Lower lobe of right lung (tissue), 2 donors: ENCODE data around the gene CADM1. TPM values are rescaled to one million over a fixed set of nuclear protein-coding genes. Genes with fewer than 3 reads are reported as not detected.

Experiments used
- ATAC-seq, 2 donors: fragments of 200-7000 bp; cut with Tn5 transposase; one replicate each; pipeline ENCODE4 v1.9.1; 2020 to 2022; ENCODE audit warnings: mild to moderate bottlenecking in 2 of 2, moderate library complexity in 2 of 2
- DNase-seq: peaks from one replicate; pipeline ENCODE4 v3.0.0-alpha.2; 2020
- H3K27ac ChIP-seq: fragments of 200-600 bp; one replicate; pipeline ENCODE4 v1.8.0; 2022
- H3K27me3 ChIP-seq: fragments of 200-600 bp; one replicate; pipeline ENCODE4 v1.8.0; 2022; ENCODE audit warnings: low read depth
- H3K36me3 ChIP-seq: fragments of 200-600 bp; one replicate; pipeline ENCODE4 v1.8.0; 2022; ENCODE audit warnings: mild to moderate bottlenecking
- H3K4me1 ChIP-seq: fragments of 200-600 bp; one replicate; pipeline ENCODE4 v1.8.0; 2022
- H3K4me3 ChIP-seq: fragments of 200-600 bp; one replicate; pipeline ENCODE4 v1.8.0; 2022; ENCODE audit warnings: mild to moderate bottlenecking
- H3K9me3 ChIP-seq: fragments of 200-600 bp; one replicate; pipeline ENCODE4 v1.8.0; 2022
- CTCF ChIP-seq: fragments of 200-600 bp; IDR thresholded peaks from one replicate; pipeline ENCODE4 v1.8.0; 2022; ENCODE audit warnings: antibody characterized with exemption, mild to moderate bottlenecking
- intact Hi-C: fragments of 100-400 bp; cut with DNase I; formaldehyde crosslinking; loops from one replicate; pipeline ENCODE4 v1.11.0; 2022
- total RNA-seq: library from RNA; stranded (reverse); fragmentation: NEBNext Ultra II Directional; extraction: Animal tissue kit (Norgen Biotek cat#: 25700); gene quantifications from one replicate; pipeline ENCODE4 v1.2.1, GENCODE V29; 2021
- donor health status: DM: no; HTN: yes; CAD: no; lungs with severe emphysema.

CADM1 gene
- total RNA-seq, 1 donor from 2014 or later: 149 TPM

GRCh38 chr11:115241899-115242298, 262.3 kb downstream of the CADM1 start:
- Histone ChIP-seq H3K27me3 (no peaks in the 10 kb centered on the region), H3K36me3 (peaks cover 11% of the 10 kb centered on the region), H3K4me3 (no peak overlapping the region), H3K9me3 (no peaks in the 10 kb centered on the region), H3K4me1 (no peaks in the 10 kb centered on the region), H3K27ac (no peak overlapping the region)
- ATAC-seq (no peak), DNase-seq (no peak)
- intact Hi-C loops: no loop called here
- TF ChIP-seq CTCF: no peak

- ATAC-seq: no peak
These were observed 265.4 kb downstream of the CADM1 start for GRCh38 chr11:115238791-115239190.

GRCh38 chr11:115238086-115238485, 266.1 kb downstream of the CADM1 start:
- no peak for TF ChIP-seq CTCF
- H3K36me3 ChIP-seq: peaks cover 11% of the 10 kb centered on the region
- H3K9me3 ChIP-seq: no peaks in the 10 kb centered on the region
- intact Hi-C loops: no loop called here
- no peaks in the 10 kb centered on the region for H3K4me1 ChIP-seq
- H3K4me3 ChIP-seq: no peak overlapping the region
- DNase-seq: no peak
- ATAC-seq: no peak
- H3K27me3 ChIP-seq: no peaks in the 10 kb centered on the region
- H3K27ac ChIP-seq: no peak overlapping the region

More at GRCh38 chr11:115238791-115239190, 265.4 kb downstream of the CADM1 start:
- no peak for TF ChIP-seq CTCF
- intact Hi-C loops: no loop called here
- no peak for DNase-seq
- Histone ChIP-seq H3K4me1 (no peaks in the 10 kb centered on the region), H3K4me3 (no peak overlapping the region), H3K27me3 (no peaks in the 10 kb centered on the region), H3K9me3 (no peaks in the 10 kb centered on the region), H3K36me3 (peaks cover 11% of the 10 kb centered on the region), H3K27ac (no peak overlapping the region)

- Histone ChIP-seq H3K27ac (no peak overlapping the region), H3K4me3 (no peak overlapping the region), H3K36me3 (peaks cover 11% of the 10 kb centered on the region), H3K27me3 (no peaks in the 10 kb centered on the region), H3K9me3 (no peaks in the 10 kb centered on the region), H3K4me1 (no peaks in the 10 kb centered on the region)
- ATAC-seq (no peak), DNase-seq (no peak)
- TF ChIP-seq CTCF: no peak
- intact Hi-C loops: no loop called here
These were observed 266.6 kb downstream of the CADM1 start for GRCh38 chr11:115237578-115237977.

- H3K4me1 ChIP-seq: no peaks in the 10 kb centered on the region
- intact Hi-C loops: no loop called here
- no peak overlapping the region for H3K4me3 ChIP-seq
- DNase-seq: no peak
- ATAC-seq: no peak
- peaks cover 25% of the 10 kb centered on the region for H3K36me3 ChIP-seq
- no peaks in the 10 kb centered on the region for H3K9me3 ChIP-seq
- TF ChIP-seq CTCF: no peak
- H3K27me3 ChIP-seq: no peaks in the 10 kb centered on the region
- no peak overlapping the region for H3K27ac ChIP-seq
These were observed 269.4 kb downstream of the CADM1 start for GRCh38 chr11:115234794-115235193.

- Histone ChIP-seq H3K27me3 (no peaks in the 10 kb centered on the region), H3K27ac (no peak overlapping the region), H3K4me3 (no peak overlapping the region), H3K9me3 (no peaks in the 10 kb centered on the region), H3K36me3 (peaks cover 20% of the 10 kb centered on the region), H3K4me1 (no peaks in the 10 kb centered on the region)
- ATAC-seq (peak; percentile 84 to 86), DNase-seq (peak; percentile 49)
- no peak for TF ChIP-seq CTCF
- intact Hi-C loops: no loop called here
These were observed 277.7 kb downstream of the CADM1 start for GRCh38 chr11:115226556-115226955.
